ENCODE results near the gene AFF4.

GRCh38 chr5:132907161-132907560, 56.3 kb downstream of the AFF4 start:
- TF ChIP-seq CTCF (IDR thresholded peaks at IDR 0.05; ENCODE audit: poor library complexity) (no peak), EZH2 (IDR thresholded peaks at IDR 0.05; ENCODE audit: borderline replicate concordance) (no peak), EZH2phosphoT487 (IDR thresholded peaks at IDR 0.05; ENCODE audit: low read depth, severe bottlenecking, unreplicated experiment) (no peak)
